Tibial nerve (tissue), 3 donors: ENCODE data around the gene PLCL2.

Experiments
- CTCF ChIP-seq, 5 experiments: fragments of 200-600 bp in 3 of 5; fragments of 450-650 bp in 2 of 5; sonication (generic) in 3 of 5; IDR thresholded peaks; one replicate each; pipeline ENCODE4 v1.5.1; 2016 to 2019; ENCODE audit warnings: antibody characterized with exemption in 5 of 5, mild to moderate bottlenecking in 3 of 5, moderate library complexity in 2 of 5
- POLR2A ChIP-seq, 2 donors: fragments of 450-650 bp; IDR thresholded peaks; one replicate each; pipeline ENCODE4 v1.6.1; 2017; ENCODE audit warnings: antibody characterized with exemption in 2 of 2, mild to moderate bottlenecking in 2 of 2, moderate library complexity in 2 of 2

- TF ChIP-seq CTCF (IDR thresholded peaks at IDR 0.05) (no peak), POLR2A (IDR thresholded peaks at IDR 0.05) (no peak)
Observed at GRCh38 chr3:17069754-17070153, 185.0 kb downstream of the PLCL2 start.
